GM19043 (cell line): ENCODE results near the gene LUC7L.
"Not testable (repeated sequence)": the region's sequence is repeated elsewhere in the genome, so short reads cannot be mapped to it uniquely, and the experiment has no call there.

ENCODE experiments used
- ATAC-seq: cut with Tn5 transposase; IDR thresholded peaks from one replicate; pipeline ENCODE4 v1.9.1; 2021; ENCODE audit warnings: low read depth; ENCODE audit not compliant: unreplicated experiment

The LUC7L gene

DNA sequence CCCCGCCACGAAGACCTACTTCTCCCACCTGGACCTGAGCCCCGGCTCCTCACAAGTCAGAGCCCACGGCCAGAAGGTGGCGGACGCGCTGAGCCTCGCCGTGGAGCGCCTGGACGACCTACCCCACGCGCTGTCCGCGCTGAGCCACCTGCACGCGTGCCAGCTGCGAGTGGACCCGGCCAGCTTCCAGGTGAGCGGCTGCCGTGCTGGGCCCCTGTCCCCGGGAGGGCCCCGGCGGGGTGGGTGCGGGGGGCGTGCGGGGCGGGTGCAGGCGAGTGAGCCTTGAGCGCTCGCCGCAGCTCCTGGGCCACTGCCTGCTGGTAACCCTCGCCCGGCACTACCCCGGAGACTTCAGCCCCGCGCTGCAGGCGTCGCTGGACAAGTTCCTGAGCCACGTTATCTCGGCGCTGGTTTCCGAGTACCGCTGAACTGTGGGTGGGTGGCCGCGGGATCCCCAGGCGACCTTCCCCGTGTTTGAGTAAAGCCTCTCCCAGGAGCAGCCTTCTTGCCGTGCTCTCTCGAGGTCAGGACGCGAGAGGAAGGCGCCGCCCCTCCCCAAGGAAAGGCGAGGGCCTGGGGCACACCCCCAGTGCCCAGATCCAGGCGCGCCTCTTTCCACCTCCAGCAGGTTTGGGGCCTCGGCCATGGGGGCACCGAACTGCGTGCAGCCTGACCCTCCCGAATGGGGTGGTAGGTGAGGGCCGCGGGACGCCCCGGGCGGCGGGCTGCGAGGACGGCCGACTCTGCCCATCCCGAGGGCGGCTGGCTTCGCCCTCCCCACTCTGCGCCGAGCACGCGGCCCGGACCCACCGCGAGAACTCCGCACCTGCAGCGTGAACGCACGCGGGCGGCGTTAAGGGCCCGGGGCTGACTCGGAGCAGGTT lies 48.3 kb downstream of the LUC7L start:
- no peak for ATAC-seq

DNA sequence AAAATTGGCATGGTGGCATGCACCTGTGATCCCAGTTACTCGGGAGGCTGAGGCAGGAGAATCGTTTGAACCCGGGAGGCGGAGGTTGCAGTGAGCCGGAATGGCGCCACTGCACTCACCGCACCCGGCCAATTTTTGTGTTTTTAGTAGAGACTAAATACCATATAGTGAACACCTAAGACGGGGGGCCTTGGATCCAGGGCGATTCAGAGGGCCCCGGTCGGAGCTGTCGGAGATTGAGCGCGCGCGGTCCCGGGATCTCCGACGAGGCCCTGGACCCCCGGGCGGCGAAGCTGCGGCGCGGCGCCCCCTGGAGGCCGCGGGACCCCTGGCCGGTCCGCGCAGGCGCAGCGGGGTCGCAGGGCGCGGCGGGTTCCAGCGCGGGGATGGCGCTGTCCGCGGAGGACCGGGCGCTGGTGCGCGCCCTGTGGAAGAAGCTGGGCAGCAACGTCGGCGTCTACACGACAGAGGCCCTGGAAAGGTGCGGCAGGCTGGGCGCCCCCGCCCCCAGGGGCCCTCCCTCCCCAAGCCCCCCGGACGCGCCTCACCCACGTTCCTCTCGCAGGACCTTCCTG lies 49.1 kb downstream of the LUC7L start, which contains the start of gene HBQ1:
Gene HBQ1, plus strand, starts transcription at position 359 of the 575 bp plus-strand sequence. Its CDS starts 28 bp downstream, at position 387.
- no peak for ATAC-seq

DNA sequence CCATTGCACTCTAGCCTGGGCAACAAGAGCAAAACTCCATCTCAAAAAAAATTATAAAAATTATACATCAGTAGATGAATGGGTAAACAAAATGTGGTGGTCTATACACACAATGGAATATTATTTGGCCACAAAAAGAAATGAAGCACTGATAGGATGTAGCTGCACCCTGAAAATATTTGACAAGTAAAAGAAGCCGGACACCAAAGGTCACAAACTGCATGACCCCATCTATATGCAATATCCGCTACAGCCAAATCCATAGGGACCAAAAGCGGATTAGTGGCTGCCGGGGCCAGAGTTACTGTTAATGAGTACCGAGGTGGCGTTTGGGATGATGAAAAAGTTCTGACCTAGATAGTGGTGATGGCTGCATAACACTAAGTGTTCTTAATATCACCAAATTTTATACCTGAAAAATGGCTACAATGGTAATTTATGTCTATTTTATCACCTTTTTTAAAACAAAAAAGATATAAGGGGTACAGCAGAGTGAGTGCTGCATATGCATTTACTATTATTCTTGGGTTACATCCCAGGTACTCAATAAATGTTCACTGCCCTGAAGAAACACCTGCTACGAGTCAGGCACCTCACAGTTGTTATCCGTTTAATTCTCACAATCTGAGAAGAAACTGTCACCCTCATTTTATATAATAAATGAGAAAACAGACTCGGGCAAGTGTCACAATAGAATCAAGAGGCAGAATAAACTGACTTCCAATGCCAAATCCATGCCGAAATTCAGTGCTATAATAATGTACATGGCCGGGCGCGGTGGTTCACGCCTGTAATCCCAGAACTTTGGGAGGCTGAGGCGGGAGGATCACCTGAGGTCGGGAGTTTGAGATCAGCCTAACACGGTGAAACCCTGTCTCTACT lies 49.8 kb downstream of the LUC7L start:
- ATAC-seq: no peak

DNA sequence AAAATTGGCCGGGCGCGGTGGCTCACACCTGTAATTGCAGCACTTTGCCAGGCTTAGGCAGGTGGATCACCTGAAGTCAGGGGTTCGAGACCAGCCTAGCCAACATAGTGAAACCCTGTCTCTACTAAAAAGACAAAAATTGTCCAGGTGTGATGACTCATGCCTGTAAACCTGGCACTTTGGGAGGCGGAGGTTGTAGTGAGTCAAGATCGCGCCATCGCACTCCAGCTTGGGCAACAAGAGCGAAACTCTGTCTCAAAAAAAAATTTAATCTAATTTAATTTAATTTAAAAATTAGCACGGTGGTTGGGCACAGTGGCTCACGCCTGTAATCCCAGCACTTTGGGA lies 50.6 kb downstream of the LUC7L start:
- no peak for ATAC-seq

DNA sequence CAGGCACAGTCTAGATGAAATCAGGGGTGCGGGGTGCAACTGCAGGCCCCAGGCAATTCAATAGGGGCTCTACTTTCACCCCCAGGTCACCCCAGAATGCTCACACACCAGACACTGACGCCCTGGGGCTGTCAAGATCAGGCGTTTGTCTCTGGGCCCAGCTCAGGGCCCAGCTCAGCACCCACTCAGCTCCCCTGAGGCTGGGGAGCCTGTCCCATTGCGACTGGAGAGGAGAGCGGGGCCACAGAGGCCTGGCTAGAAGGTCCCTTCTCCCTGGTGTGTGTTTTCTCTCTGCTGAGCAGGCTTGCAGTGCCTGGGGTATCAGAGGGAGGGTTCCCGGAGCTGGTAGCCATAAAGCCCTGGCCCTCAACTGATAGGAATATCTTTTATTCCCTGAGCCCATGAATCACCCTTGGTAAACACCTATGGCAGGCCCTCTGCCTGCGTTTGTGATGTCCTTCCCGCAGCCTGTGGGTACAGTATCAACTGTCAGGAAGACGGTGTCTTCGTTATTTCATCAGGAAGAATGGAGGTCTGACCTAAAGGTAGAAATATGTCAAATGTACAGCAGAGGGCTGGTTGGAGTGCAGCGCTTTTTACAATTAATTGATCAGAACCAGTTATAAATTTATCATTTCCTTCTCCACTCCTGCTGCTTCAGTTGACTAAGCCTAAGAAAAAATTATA lies 51.1 kb downstream of the LUC7L start:
- ATAC-seq: no peak

DNA sequence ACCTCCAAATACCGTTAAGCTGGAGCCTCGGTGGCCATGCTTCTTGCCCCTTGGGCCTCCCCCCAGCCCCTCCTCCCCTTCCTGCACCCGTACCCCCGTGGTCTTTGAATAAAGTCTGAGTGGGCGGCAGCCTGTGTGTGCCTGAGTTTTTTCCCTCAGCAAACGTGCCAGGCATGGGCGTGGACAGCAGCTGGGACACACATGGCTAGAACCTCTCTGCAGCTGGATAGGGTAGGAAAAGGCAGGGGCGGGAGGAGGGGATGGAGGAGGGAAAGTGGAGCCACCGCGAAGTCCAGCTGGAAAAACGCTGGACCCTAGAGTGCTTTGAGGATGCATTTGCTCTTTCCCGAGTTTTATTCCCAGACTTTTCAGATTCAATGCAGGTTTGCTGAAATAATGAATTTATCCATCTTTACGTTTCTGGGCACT lies 51.8 kb downstream of the LUC7L start:
- ATAC-seq: no peak

DNA sequence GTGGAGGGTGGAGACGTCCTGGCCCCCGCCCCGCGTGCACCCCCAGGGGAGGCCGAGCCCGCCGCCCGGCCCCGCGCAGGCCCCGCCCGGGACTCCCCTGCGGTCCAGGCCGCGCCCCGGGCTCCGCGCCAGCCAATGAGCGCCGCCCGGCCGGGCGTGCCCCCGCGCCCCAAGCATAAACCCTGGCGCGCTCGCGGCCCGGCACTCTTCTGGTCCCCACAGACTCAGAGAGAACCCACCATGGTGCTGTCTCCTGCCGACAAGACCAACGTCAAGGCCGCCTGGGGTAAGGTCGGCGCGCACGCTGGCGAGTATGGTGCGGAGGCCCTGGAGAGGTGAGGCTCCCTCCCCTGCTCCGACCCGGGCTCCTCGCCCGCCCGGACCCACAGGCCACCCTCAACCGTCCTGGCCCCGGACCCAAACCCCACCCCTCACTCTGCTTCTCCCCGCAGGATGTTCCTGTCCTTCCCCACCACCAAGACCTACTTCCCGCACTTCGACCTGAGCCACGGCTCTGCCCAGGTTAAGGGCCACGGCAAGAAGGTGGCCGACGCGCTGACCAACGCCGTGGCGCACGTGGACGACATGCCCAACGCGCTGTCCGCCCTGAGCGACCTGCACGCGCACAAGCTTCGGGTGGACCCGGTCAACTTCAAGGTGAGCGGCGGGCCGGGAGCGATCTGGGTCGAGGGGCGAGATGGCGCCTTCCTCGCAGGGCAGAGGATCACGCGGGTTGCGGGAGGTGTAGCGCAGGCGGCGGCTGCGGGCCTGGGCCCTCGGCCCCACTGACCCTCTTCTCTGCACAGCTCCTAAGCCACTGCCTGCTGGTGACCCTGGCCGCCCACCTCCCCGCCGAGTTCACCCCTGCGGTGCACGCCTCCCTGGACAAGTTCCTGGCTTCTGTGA lies 52.5 kb downstream of the LUC7L start, which contains the start of gene HBA1:
Gene HBA1, plus strand, starts transcription at position 204 of the 906 bp plus-strand sequence. Its CDS starts 37 bp downstream, at position 241.
- not testable (repeated sequence) for ATAC-seq

DNA sequence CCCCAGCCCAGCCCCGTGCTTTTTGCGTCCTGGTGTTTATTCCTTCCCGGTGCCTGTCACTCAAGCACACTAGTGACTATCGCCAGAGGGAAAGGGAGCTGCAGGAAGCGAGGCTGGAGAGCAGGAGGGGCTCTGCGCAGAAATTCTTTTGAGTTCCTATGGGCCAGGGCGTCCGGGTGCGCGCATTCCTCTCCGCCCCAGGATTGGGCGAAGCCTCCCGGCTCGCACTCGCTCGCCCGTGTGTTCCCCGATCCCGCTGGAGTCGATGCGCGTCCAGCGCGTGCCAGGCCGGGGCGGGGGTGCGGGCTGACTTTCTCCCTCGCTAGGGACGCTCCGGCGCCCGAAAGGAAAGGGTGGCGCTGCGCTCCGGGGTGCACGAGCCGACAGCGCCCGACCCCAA lies 53.2 kb downstream of the LUC7L start:
- ATAC-seq: not testable (repeated sequence)

DNA sequence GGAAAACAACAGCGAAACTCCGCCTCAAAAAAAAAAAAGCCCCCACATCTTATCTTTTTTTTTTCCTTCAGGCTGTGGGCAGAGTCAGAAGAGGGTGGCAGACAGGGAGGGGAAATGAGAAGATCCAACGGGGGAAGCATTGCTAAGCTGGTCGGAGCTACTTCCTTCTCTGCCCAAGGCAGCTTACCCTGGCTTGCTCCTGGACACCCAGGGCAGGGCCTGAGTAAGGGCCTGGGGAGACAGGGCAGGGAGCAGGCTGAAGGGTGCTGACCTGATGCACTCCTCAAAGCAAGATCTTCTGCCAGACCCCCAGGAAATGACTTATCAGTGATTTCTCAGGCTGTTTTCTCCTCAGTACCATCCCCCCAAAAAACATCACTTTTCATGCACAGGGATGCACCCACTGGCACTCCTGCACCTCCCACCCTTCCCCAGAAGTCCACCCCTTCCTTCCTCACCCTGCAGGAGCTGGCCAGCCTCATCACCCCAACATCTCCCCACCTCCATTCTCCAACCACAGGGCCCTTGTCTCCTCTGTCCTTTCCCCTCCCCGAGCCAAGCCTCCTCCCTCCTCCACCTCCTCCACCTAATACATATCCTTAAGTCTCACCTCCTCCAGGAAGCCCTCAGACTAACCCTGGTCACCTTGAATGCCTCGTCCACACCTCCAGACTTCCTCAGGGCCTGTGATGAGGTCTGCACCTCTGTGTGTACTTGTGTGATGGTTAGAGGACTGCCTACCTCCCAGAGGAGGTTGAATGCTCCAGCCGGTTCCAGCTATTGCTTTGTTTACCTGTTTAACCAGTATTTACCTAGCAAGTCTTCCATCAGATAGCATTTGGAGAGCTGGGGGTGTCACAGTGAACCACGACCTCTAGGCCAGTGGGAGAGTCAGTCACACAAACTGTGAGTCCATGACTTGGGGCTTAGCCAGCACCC lies 54.0 kb downstream of the LUC7L start:
- no peak for ATAC-seq

DNA sequence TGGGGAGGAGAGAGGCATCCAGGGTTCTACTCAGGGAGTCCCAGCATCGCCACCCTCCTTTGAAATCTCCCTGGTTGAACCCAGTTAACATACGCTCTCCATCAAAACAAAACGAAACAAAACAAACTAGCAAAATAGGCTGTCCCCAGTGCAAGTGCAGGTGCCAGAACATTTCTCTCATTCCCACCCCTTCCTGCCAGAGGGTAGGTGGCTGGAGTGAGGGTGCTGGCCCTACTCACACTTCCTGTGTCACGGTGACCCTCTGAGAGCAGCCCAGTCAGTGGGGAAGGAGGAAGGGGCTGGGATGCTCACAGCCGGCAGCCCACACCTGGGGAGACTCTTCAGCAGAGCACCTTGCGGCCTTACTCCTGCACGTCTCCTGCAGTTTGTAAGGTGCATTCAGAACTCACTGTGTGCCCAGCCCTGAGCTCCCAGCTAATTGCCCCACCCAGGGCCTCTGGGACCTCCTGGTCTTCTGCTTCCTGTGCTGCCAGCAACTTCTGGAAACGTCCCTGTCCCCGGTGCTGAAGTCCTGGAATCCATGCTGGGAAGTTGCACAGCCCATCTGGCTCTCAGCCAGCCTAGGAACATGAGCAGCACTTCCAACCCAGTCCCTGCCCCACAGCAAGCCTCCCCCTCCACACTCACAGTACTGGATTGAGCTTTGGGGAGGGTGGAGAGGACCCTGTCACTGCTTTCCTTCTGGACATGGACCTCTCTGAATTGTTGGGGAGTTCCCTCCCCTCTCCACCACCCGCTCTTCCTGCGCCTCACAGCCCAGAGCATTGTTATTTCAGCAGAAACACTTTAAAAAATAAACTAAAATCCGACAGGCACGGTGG lies 55.1 kb downstream of the LUC7L start:
- ATAC-seq: not testable (repeated sequence)

DNA sequence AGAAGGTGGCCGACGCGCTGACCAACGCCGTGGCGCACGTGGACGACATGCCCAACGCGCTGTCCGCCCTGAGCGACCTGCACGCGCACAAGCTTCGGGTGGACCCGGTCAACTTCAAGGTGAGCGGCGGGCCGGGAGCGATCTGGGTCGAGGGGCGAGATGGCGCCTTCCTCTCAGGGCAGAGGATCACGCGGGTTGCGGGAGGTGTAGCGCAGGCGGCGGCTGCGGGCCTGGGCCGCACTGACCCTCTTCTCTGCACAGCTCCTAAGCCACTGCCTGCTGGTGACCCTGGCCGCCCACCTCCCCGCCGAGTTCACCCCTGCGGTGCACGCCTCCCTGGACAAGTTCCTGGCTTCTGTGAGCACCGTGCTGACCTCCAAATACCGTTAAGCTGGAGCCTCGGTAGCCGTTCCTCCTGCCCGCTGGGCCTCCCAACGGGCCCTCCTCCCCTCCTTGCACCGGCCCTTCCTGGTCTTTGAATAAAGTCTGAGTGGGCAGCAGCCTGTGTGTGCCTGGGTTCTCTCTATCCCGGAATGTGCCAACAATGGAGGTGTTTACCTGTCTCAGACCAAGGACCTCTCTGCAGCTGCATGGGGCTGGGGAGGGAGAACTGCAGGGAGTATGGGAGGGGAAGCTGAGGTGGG lies 55.9 kb downstream of the LUC7L start:
- ATAC-seq: not testable (repeated sequence)

DNA sequence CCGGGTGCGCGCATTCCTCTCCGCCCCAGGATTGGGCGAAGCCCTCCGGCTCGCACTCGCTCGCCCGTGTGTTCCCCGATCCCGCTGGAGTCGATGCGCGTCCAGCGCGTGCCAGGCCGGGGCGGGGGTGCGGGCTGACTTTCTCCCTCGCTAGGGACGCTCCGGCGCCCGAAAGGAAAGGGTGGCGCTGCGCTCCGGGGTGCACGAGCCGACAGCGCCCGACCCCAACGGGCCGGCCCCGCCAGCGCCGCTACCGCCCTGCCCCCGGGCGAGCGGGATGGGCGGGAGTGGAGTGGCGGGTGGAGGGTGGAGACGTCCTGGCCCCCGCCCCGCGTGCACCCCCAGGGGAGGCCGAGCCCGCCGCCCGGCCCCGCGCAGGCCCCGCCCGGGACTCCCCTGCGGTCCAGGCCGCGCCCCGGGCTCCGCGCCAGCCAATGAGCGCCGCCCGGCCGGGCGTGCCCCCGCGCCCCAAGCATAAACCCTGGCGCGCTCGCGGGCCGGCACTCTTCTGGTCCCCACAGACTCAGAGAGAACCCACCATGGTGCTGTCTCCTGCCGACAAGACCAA lies 56.8 kb downstream of the LUC7L start, which contains the start of gene HBA2:
Gene HBA2, plus strand, starts transcription at position 503 of the 568 bp plus-strand sequence. Its CDS starts 37 bp downstream, at position 540.
- ATAC-seq: not testable (repeated sequence)

DNA sequence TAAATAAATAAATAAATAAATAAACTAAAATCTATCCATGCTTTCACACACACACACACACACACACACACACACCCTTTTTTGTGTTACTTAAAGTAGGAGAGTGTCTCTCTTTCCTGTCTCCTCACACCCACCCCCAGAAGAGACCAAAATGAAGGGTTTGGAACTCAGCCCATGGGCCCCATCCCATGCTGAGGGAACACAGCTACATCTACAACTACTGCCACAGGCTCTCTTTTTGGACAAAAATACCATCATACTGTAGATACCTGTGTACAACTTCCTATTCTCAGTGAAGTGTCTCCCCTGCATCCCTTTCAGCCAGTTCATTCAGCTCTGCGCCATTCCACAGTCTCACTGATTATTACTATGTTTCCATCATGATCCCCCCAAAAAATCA lies 58.5 kb downstream of the LUC7L start:
- no peak for ATAC-seq

DNA sequence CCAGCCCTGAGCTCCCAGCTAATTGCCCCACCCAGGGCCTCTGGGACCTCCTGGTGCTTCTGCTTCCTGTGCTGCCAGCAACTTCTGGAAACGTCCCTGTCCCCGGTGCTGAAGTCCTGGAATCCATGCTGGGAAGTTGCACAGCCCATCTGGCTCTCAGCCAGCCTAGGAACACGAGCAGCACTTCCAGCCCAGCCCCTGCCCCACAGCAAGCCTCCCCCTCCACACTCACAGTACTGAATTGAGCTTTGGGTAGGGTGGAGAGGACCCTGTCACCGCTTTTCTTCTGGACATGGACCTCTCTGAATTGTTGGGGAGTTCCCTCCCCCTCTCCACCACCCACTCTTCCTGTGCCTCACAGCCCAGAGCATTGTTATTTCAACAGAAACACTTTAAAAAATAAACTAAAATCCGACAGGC lies 59.2 kb downstream of the LUC7L start:
- ATAC-seq: not testable (repeated sequence)

DNA sequence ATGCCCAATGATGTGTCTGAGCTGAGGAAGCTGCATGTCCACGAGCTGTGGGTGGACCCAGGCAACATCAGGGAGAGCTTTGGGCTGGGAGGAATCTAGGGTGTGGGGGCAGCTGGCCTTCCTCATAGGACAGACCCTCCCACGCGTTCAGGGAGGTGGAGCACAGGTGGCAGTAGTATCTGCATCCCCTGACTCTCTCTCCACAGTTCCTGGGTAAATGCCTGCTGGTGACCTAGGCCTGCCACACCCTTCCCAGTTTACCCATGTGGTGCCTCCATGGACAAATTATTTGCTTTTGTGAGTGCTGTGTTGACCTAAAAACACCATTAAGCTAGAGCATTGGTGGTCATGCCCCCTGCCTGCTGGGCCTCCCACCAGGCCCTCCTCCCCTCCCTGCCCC lies 60.2 kb downstream of the LUC7L start:
- no peak for ATAC-seq

DNA sequence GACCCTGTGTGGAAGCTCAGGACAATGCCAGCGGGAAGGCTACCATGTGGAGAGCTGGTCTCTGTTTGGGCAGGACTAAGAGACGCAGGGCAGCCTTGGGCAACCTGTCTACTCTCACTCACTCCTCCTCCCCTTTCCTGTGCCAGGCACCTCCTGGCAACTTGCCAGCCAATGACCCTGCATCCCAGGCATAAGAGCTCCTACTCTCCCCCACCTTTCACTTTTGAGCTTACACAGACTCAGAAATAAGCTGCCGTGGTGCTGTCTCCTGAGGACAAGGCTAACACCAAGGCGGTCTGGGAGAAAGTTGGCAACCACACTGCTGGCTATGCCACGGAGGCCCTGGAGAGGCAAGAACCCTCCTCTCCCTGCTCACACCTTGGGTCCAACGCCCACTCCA lies 60.8 kb downstream of the LUC7L start:
- no peak for ATAC-seq
